NCI-H446 treated with DMSO at 0.1 percent for 48 hours (cell line): ENCODE measurements around the gene NRCAM.

Source experiments
- DNase-seq: peaks from one replicate; lab custom pipeline; 2025; lab: John Stamatoyannopoulos, UW

NRCAM gene

GRCh38 chr7:108156897-108157605 is 299.2 kb downstream of the NRCAM start:
- no peak for DNase-seq

- DNase-seq = no peak
These were observed 304.0 kb downstream of the NRCAM start for GRCh38 chr7:108152198-108152597.

GRCh38 chr7:108149908-108150307 is 306.3 kb downstream of the NRCAM start:
- DNase-seq = no peak

GRCh38 chr7:108149119-108149518 is 307.1 kb downstream of the NRCAM start:
- DNase-seq = no peak

GRCh38 chr7:108147031-108147563 is 309.1 kb downstream of the NRCAM start:
- DNase-seq = no peak

- DNase-seq = peak; percentile 12
These were observed 310.0 kb downstream of the NRCAM start for GRCh38 chr7:108146070-108146842.

- no peak for DNase-seq
These were observed 310.8 kb downstream of the NRCAM start for GRCh38 chr7:108145401-108145800.

GRCh38 chr7:108144931-108145330 is 311.3 kb downstream of the NRCAM start:
- no peak for DNase-seq

- DNase-seq = no peak
These were observed 312.4 kb downstream of the NRCAM start for GRCh38 chr7:108143658-108144420.

- no peak for DNase-seq
These were observed 313.5 kb downstream of the NRCAM start for GRCh38 chr7:108142675-108143259.

- DNase-seq = no peak
These were observed 314.1 kb downstream of the NRCAM start for GRCh38 chr7:108142180-108142579.

GRCh38 chr7:108140671-108141070 is 315.6 kb downstream of the NRCAM start:
- no peak for DNase-seq

GRCh38 chr7:108138911-108139310 is 317.3 kb downstream of the NRCAM start:
- DNase-seq = no peak

GRCh38 chr7:108137993-108138392 is 318.2 kb downstream of the NRCAM start:
- DNase-seq = no peak

GRCh38 chr7:108137040-108137439 is 319.2 kb downstream of the NRCAM start:
- no peak for DNase-seq

GRCh38 chr7:108136191-108136688 is 320.0 kb downstream of the NRCAM start:
- DNase-seq = no peak

- no peak for DNase-seq
These were observed 320.6 kb downstream of the NRCAM start for GRCh38 chr7:108135446-108136190.

- no peak for DNase-seq
These were observed 321.8 kb downstream of the NRCAM start for GRCh38 chr7:108134486-108134885.

- no peak for DNase-seq
These were observed 323.5 kb downstream of the NRCAM start for GRCh38 chr7:108132551-108133265.

- no peak for DNase-seq
These were observed 326.0 kb downstream of the NRCAM start, which contains the start of gene LAMB4 for GRCh38 chr7:108130261-108130660. Gene LAMB4 (minus strand): TSS chr7:108130361. CDS start chr7:108123164, 7,197 bp downstream.
